ENCODE data around the gene USP25.

- TF ChIP-seq, protein P1, sequence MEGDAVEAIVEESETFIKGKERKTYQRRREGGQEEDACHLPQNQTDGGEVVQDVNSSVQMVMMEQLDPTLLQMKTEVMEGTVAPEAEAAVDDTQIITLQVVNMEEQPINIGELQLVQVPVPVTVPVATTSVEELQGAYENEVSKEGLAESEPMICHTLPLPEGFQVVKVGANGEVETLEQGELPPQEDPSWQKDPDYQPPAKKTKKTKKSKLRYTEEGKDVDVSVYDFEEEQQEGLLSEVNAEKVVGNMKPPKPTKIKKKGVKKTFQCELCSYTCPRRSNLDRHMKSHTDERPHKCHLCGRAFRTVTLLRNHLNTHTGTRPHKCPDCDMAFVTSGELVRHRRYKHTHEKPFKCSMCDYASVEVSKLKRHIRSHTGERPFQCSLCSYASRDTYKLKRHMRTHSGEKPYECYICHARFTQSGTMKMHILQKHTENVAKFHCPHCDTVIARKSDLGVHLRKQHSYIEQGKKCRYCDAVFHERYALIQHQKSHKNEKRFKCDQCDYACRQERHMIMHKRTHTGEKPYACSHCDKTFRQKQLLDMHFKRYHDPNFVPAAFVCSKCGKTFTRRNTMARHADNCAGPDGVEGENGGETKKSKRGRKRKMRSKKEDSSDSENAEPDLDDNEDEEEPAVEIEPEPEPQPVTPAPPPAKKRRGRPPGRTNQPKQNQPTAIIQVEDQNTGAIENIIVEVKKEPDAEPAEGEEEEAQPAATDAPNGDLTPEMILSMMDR (IDR thresholded peaks at IDR 0.05) = no peak
- no peak for TF ChIP-seq POLR2A (IDR thresholded peaks at IDR 0.05)
These were observed 23.1 kb downstream of the USP25 start for GRCh38 chr21:15752763-15753407.
